Measurements from ENCODE around the gene ANKRD30B. TPM values are rescaled to one million over a fixed set of nuclear protein-coding genes. Genes with fewer than 3 reads are reported as not detected.
"Not testable (repeated sequence)": the region's sequence is repeated elsewhere in the genome, so short reads cannot be mapped to it uniquely, and the experiment has no call there.

The ANKRD30B gene
- total RNA-seq, 4 donors from 2014 or later: not detected

- Histone ChIP-seq H3K4me3 (no peak overlapping the region), H3K9me3 (no peaks in the 10 kb centered on the region), H3K27ac (no peak overlapping the region), H3K36me3 (no peaks in the 10 kb centered on the region), H3K27me3 (no peaks in the 10 kb centered on the region), H3K4me1 (no peaks in the 10 kb centered on the region)
- 83% methylated on average over 3 of the region's 3 CpGs for WGBS
- TF ChIP-seq EP300 (IDR thresholded peaks at IDR 0.05): no peak
- TF ChIP-seq POLR2AphosphoS5 (IDR thresholded peaks at IDR 0.05): no peak
- no peak for TF ChIP-seq POLR2A (IDR thresholded peaks at IDR 0.05)
- TF ChIP-seq, protein P1, sequence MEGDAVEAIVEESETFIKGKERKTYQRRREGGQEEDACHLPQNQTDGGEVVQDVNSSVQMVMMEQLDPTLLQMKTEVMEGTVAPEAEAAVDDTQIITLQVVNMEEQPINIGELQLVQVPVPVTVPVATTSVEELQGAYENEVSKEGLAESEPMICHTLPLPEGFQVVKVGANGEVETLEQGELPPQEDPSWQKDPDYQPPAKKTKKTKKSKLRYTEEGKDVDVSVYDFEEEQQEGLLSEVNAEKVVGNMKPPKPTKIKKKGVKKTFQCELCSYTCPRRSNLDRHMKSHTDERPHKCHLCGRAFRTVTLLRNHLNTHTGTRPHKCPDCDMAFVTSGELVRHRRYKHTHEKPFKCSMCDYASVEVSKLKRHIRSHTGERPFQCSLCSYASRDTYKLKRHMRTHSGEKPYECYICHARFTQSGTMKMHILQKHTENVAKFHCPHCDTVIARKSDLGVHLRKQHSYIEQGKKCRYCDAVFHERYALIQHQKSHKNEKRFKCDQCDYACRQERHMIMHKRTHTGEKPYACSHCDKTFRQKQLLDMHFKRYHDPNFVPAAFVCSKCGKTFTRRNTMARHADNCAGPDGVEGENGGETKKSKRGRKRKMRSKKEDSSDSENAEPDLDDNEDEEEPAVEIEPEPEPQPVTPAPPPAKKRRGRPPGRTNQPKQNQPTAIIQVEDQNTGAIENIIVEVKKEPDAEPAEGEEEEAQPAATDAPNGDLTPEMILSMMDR (IDR thresholded peaks at IDR 0.05): no peak
- no peak for DNase-seq (ENCODE audit: low spot score in 2 of 2)
These were observed 33.7 kb downstream of the ANKRD30B start for GRCh38 chr18:14781671-14782070.

- H3K4me1 ChIP-seq: no peaks in the 10 kb centered on the region
- H3K27me3 ChIP-seq: no peaks in the 10 kb centered on the region
- no peaks in the 10 kb centered on the region for H3K36me3 ChIP-seq
- DNase-seq (ENCODE audit: low spot score in 2 of 2): no peak
- no peaks in the 10 kb centered on the region for H3K9me3 ChIP-seq
- H3K4me3 ChIP-seq: no peak overlapping the region
- WGBS: 70% methylated on average over 2 of the region's 2 CpGs
- TF ChIP-seq POLR2A (IDR thresholded peaks at IDR 0.05): no peak
- TF ChIP-seq POLR2AphosphoS5 (IDR thresholded peaks at IDR 0.05): no peak
- TF ChIP-seq EP300 (IDR thresholded peaks at IDR 0.05): no peak
- TF ChIP-seq, protein P1 (IDR thresholded peaks at IDR 0.05): no peak
- H3K27ac ChIP-seq: no peak overlapping the region
These were observed 36.2 kb downstream of the ANKRD30B start for GRCh38 chr18:14784133-14784532.

- 90% methylated on average over 3 of the region's 3 CpGs for WGBS
- DNase-seq (ENCODE audit: low spot score in 2 of 2); H3K9me3 ChIP-seq; H3K36me3 ChIP-seq; H3K27ac ChIP-seq; H3K27me3 ChIP-seq; H3K4me1 ChIP-seq; H3K4me3 ChIP-seq: not testable (repeated sequence)
These were observed 48.9 kb downstream of the ANKRD30B start for GRCh38 chr18:14796876-14797275.

DNA sequence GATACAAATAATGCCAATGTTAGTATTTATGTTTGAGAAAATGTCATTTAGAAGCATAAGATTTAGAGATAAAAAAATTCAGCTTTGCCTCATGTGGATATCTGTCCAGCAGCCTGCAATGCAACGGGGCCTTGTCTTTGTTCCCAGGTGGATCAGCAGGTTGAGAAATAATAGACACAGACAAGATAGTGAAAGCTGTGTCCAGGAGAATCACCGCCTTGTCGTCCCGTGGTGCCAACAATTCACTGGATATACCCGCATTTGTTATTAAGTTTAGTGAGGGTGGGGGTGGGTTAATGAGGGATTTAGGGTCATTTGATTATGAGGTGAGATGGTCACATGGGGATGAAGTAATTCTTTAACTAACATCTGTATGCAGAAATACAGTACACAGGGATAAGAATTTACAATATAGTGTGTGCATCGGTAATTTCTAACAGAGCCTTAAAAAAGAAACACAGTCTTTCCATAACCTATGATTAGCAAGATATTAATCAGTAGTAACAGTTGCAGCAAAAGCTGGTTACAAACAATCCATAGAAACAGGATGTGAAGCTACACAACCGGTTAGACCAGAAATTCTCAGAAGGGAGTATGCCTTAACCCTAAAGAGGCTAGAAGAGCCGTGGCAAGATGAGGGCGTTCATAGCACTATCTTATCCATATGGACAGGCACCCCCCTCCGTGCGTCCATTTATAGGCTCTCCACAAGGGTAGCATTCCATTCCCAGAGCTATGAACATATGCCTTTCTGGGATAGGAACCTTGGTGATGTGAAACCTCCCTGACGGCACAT is 50.2 kb downstream of the ANKRD30B start:
- not testable (repeated sequence) for H3K36me3 ChIP-seq; H3K27ac ChIP-seq; DNase-seq (ENCODE audit: low spot score in 2 of 2); H3K27me3 ChIP-seq; H3K9me3 ChIP-seq; H3K4me3 ChIP-seq; H3K4me1 ChIP-seq
- 91% methylated on average over 12 of the region's 12 CpGs for WGBS

DNA sequence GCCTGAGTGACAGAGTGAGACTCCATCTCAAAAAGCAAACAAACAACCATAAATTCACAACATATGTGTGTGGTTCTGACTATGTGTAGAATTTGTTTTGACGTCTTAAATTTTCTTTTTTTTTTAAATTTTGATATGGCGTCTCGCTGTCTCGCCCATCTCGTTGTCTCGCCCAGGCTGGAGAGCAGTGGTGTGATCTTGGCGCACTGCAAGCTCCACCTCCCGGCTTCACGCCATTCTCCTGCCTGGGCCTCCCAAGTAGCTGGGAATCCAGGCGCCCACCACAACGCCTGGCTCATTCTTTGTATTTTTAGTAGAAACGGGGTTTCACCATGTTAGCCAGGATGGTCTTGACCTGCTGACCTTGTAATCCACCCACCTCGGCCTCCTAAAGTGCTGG is 63.1 kb downstream of the ANKRD30B start:
- H3K4me1 ChIP-seq; H3K27ac ChIP-seq; H3K9me3 ChIP-seq; H3K27me3 ChIP-seq; H3K36me3 ChIP-seq; DNase-seq (ENCODE audit: low spot score in 2 of 2); H3K4me3 ChIP-seq: not testable (repeated sequence)
- WGBS: 96% methylated on average over 13 of the region's 13 CpGs

GRCh38 chr18:14826972-14827632 is 79.1 kb downstream of the ANKRD30B start:
- H3K9me3 ChIP-seq; H3K27ac ChIP-seq; H3K36me3 ChIP-seq; H3K27me3 ChIP-seq; DNase-seq (ENCODE audit: low spot score in 2 of 2); H3K4me1 ChIP-seq; H3K4me3 ChIP-seq: not testable (repeated sequence)
- WGBS: 67% methylated on average over 2 of the region's 2 CpGs

DNA sequence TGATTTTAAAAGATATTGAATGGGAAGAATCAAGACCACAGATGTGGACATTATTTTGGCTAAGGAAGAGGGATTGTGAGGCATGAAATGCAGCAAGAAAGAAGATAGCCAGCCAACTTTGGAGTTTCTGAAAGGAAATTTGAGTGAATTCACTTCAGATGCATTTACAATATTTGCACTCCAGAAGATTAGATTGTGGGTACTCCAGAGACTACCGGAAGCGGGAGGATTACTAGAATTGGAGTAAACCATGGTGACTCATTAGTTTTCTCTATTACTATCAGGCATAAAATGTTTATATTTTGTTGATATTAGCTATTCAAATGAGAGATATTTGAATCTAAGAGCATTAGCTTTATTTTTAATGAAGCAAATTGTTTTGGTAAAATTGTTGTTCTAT is 93.6 kb downstream of the ANKRD30B start:
- 87% methylated on average over 2 of the region's 2 CpGs for WGBS
- H3K27ac ChIP-seq: not testable (repeated sequence)

DNA sequence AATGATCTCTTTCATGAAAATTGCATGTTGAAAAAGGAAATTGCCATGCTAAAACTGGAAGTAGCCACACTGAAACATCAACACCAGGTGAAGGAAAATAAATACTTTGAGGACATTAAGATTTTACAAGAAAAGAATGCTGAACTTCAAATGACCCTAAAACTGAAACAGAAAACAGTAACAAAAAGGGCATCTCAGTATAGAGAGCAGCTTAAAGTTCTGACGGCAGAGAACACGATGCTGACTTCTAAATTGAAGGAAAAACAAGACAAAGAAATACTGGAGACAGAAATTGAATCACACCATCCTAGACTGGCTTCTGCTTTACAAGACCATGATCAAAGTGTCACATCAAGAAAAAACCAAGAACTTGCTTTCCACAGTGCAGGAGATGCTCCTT is 103.6 kb downstream of the ANKRD30B start:
- 79% methylated on average over 2 of the region's 2 CpGs for WGBS
- not testable (repeated sequence) for H3K27me3 ChIP-seq; H3K36me3 ChIP-seq; H3K9me3 ChIP-seq; H3K4me1 ChIP-seq; DNase-seq (ENCODE audit: low spot score in 2 of 2); H3K27ac ChIP-seq; H3K4me3 ChIP-seq

More for the DNA sequence above, 93.6 kb downstream of the ANKRD30B start:
- not testable (repeated sequence) for H3K4me3 ChIP-seq; DNase-seq (ENCODE audit: low spot score in 2 of 2); H3K4me1 ChIP-seq; H3K27me3 ChIP-seq; H3K9me3 ChIP-seq; H3K36me3 ChIP-seq

GRCh38 chr18:14855634-14856033 is 107.7 kb downstream of the ANKRD30B start:
- WGBS: no CpG with 5 or more reads among the region's 17 CpGs
- H3K27me3 ChIP-seq; H3K9me3 ChIP-seq; H3K36me3 ChIP-seq; H3K4me1 ChIP-seq; DNase-seq (ENCODE audit: low spot score in 2 of 2); H3K27ac ChIP-seq; H3K4me3 ChIP-seq: not testable (repeated sequence)

- H3K4me3 ChIP-seq; H3K27me3 ChIP-seq; H3K4me1 ChIP-seq; DNase-seq (ENCODE audit: low spot score in 2 of 2); H3K27ac ChIP-seq; H3K9me3 ChIP-seq; H3K36me3 ChIP-seq: not testable (repeated sequence)
- WGBS: no CpG with 5 or more reads among the region's 20 CpGs
These were observed 108.3 kb downstream of the ANKRD30B start for GRCh38 chr18:14856256-14856655.

DNA sequence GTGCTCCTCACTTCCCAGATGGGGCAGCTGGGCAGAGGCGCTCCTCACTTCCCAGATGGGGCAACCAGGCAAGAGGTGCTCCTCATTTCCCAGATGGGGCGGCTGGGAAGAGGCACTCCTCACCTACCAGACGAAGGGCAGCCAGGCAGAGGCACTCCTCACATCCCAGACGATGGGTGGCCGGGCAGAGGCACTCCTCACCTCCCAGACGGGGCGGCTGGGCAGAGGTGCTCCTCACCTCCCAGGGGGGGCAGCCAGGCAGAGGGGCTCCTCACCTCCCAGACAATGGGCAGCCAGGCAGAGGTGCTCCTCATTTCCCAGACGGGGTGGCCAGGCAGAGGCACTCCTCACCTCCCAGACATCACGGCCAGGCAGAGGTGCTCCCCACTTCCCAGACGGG is 110.5 kb downstream of the ANKRD30B start:
- DNase-seq (ENCODE audit: low spot score in 2 of 2); H3K4me1 ChIP-seq; H3K27me3 ChIP-seq; H3K9me3 ChIP-seq; H3K27ac ChIP-seq; H3K36me3 ChIP-seq; H3K4me3 ChIP-seq: not testable (repeated sequence)
- WGBS: no CpG with 5 or more reads among the region's 10 CpGs

DNA sequence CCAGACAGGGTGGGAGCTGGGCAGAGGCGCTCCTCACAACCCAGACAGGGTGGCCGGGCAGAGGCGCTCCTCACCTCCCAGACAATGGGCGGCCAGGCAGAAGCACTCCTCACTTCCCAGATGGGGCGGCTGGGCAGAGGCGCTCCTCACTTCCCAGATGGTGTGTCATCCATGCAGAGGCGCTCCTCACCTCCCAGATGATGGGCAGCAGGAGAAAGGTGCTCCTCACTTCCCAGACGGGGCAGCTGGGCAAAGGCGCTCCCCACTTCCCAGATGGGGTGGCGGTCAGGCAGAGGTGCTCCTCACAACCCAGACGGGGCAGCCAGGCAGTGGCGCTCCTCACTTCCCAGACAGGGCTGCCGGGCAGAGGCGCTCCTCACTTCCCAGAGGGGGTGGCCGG is 112.0 kb downstream of the ANKRD30B start:
- not testable (repeated sequence) for DNase-seq (ENCODE audit: low spot score in 2 of 2); H3K27ac ChIP-seq; H3K4me3 ChIP-seq; H3K4me1 ChIP-seq; H3K36me3 ChIP-seq; H3K27me3 ChIP-seq; H3K9me3 ChIP-seq
- 89% methylated on average over 3 of the region's 15 CpGs for WGBS
